SK-N-SH (cell line): ENCODE results near the gene DMKN. TPM values are rescaled to one million over a fixed set of nuclear protein-coding genes. Genes with fewer than 3 reads are reported as not detected.

Experiments
- CTCF ChIA-PET: fragments of 300-600, 350-600 bp; formaldehyde crosslinking; extraction: SDS; loops from one replicate; lab custom pipeline; 2021; lab: Yijun Ruan, JAX
- POLR2A ChIA-PET: fragments of 350-600 bp; sonication (Branson Sonifier 250); formaldehyde crosslinking; extraction: SDS; loops from one replicate; lab custom pipeline; 2020; ENCODE audit warnings: antibody characterized with exemption, inconsistent platforms; lab: Yijun Ruan, JAX
- DNase-seq: peaks from one replicate; pipeline ENCODE4 v3.0.0; 2012
- H2AFZ ChIP-seq: fragments of 200-600 bp; sonication (generic); 2 replicates; pipeline ENCODE4 v1.8.1; 2016; ENCODE audit warnings: antibody characterized with exemption, mild to moderate bottlenecking, low read depth
- H3F3A ChIP-seq: fragments of 200-600 bp; sonication (generic); replicated peaks from 2 replicates; pipeline ENCODE3; 2016; ENCODE audit warnings: antibody characterized with exemption, mild to moderate bottlenecking; ENCODE audit not compliant: insufficient read depth
- H3K27ac ChIP-seq, 2 experiments: fragments of 200-500 bp in 1 of 2; fragments of 200-600 bp in 1 of 2; sonication (Bioruptor generic) in 1 of 2; sonication (generic), shearing (Covaris generic) in 1 of 2; 2 replicates each; pipeline versions ENCODE4 v1.5.1 to v1.6.1; 2014 to 2016; ENCODE audit warnings: low read depth in 2 of 2, inconsistent platforms in 1 of 2, low read length in 1 of 2, mild to moderate bottlenecking in 1 of 2, mixed read lengths in 1 of 2
- H3K27me3 ChIP-seq: fragments of 200-600 bp; sonication (generic), shearing (Covaris generic); 2 replicates; pipeline ENCODE4 v1.6.1; 2016; ENCODE audit warnings: mixed run types; ENCODE audit not compliant: insufficient read depth
- H3K36me3 ChIP-seq, 2 experiments: fragments of 200-500 bp in 1 of 2; fragments of 200-600 bp in 1 of 2; sonication (Bioruptor generic) in 1 of 2; sonication (generic) in 1 of 2; replicated peaks in 1 of 2; 2 replicates each; pipeline versions ENCODE3 to v1.5.1; 2014 to 2016; ENCODE audit warnings: low read length in 1 of 2, mild to moderate bottlenecking in 1 of 2; ENCODE audit not compliant: insufficient read depth in 2 of 2, control insufficient read depth in 1 of 2
- H3K4me1 ChIP-seq, 2 experiments: fragments of 200-500 bp in 1 of 2; fragments of 200-600 bp in 1 of 2; sonication (Bioruptor generic) in 1 of 2; sonication (generic), shearing (Covaris generic) in 1 of 2; 2 replicates each; pipeline versions ENCODE4 v1.5.1 to v1.6.1; 2014 to 2016; ENCODE audit warnings: low read depth in 1 of 2, low read length in 1 of 2, mixed run types in 1 of 2; ENCODE audit not compliant: insufficient read depth in 2 of 2, control insufficient read depth in 1 of 2
- H3K4me2 ChIP-seq: fragments of 200-600 bp; sonication (generic), shearing (Covaris generic); 2 replicates; pipeline ENCODE4 v1.6.1; 2017; ENCODE audit warnings: mixed run types
- H3K4me3 ChIP-seq, 2 experiments: fragments of 200-500 bp in 1 of 2; fragments of 200-600 bp in 1 of 2; sonication (Bioruptor generic) in 1 of 2; sonication (generic), shearing (Covaris generic) in 1 of 2; 2 replicates each; pipeline versions ENCODE4 v1.5.1 to v1.8.1; 2014 to 2016; ENCODE audit warnings: low read depth in 2 of 2, inconsistent platforms in 1 of 2, low read length in 1 of 2, mild to moderate bottlenecking in 1 of 2, mixed read lengths in 1 of 2, moderate library complexity in 1 of 2
- H3K79me2 ChIP-seq: fragments of 200-600 bp; sonication (generic); 2 replicates; pipeline ENCODE4 v1.8.1; 2017; ENCODE audit warnings: mild to moderate bottlenecking; ENCODE audit not compliant: insufficient read depth
- H3K9ac ChIP-seq: fragments of 200-600 bp; sonication (generic); 2 replicates; pipeline ENCODE4 v1.6.1; 2017; ENCODE audit warnings: mixed run types
- H3K9me2 ChIP-seq: fragments of 200-600 bp; sonication (generic); 2 replicates; pipeline ENCODE4 v1.6.1; 2017; ENCODE audit warnings: mixed run types
- H3K9me3 ChIP-seq: fragments of 200-600 bp; sonication (generic); 2 replicates; pipeline ENCODE4 v1.6.1; 2017; ENCODE audit warnings: mixed run types, mild to moderate bottlenecking, moderate library complexity
- H4K20me1 ChIP-seq: fragments of 200-600 bp; sonication (generic); 2 replicates; pipeline ENCODE4 v1.6.1; 2017; ENCODE audit warnings: mild to moderate bottlenecking, mixed run types; ENCODE audit not compliant: insufficient read depth
- CHD2 ChIP-seq: fragments of 150-350 bp; IDR thresholded peaks from 2 replicates; pipeline ENCODE4 v1.6.1; 2018; ENCODE audit warnings: low read length; ENCODE audit not compliant: partially characterized antibody
- EP300 ChIP-seq, 2 experiments: IDR thresholded peaks; 2 replicates each; pipeline versions ENCODE4 v1.4.0 to v1.6.1; 2012; ENCODE audit warnings: borderline replicate concordance in 1 of 2, low read depth in 1 of 2, low read length in 1 of 2
- FOSL2 ChIP-seq: IDR thresholded peaks from 2 replicates; pipeline ENCODE4 v1.4.0; 2012; ENCODE audit warnings: low read depth, mild to moderate bottlenecking, moderate library complexity, borderline replicate concordance
- FOXJ3 ChIP-seq: sonication (generic); formaldehyde crosslinking; IDR thresholded peaks from 2 replicates; pipeline ENCODE4 v1.5.1; 2020; ENCODE audit warnings: mild to moderate bottlenecking, missing genetic modification reagents
- FOXM1 ChIP-seq: IDR thresholded peaks from 2 replicates; pipeline ENCODE4 v1.4.0; 2012; ENCODE audit warnings: low read depth, mild to moderate bottlenecking
- GATA2 ChIP-seq: sonication (generic); formaldehyde crosslinking; IDR thresholded peaks from 2 replicates; pipeline ENCODE4 v1.5.0; 2020; ENCODE audit warnings: mild to moderate bottlenecking, missing genetic modification reagents
- JUND ChIP-seq: IDR thresholded peaks from 2 replicates; pipeline ENCODE4 v1.4.0; 2012
- MXI1 ChIP-seq: IDR thresholded peaks from 2 replicates; pipeline ENCODE4 v1.6.1; 2012; ENCODE audit warnings: mild to moderate bottlenecking, low read depth, low read length, improper control_type of control experiment
- PBX3 ChIP-seq: IDR thresholded peaks from 2 replicates; pipeline ENCODE4; 2012
- RAD21 ChIP-seq: IDR thresholded peaks from 2 replicates; pipeline ENCODE4 v1.6.1; 2012; ENCODE audit warnings: mild to moderate bottlenecking, low read length
- RCOR1 ChIP-seq: fragments of 150-350 bp; IDR thresholded peaks from 2 replicates; pipeline ENCODE4 v1.6.1; 2017; ENCODE audit warnings: antibody characterized with exemption, low read length
- REST ChIP-seq: IDR thresholded peaks from 2 replicates; pipeline ENCODE4 v1.6.1; 2012; ENCODE audit warnings: mild to moderate bottlenecking, low read depth, low read length, moderate library complexity
- RXRA ChIP-seq: IDR thresholded peaks from 2 replicates; pipeline ENCODE4 v1.4.0; 2012; ENCODE audit warnings: low read depth, mild to moderate bottlenecking, borderline replicate concordance
- SIN3A ChIP-seq: IDR thresholded peaks from 2 replicates; pipeline ENCODE4 v1.6.1; 2012; ENCODE audit warnings: low read depth, mild to moderate bottlenecking, low read length, moderate library complexity, borderline replicate concordance
- SMC3 ChIP-seq: IDR thresholded peaks from 2 replicates; pipeline ENCODE4 v1.6.1; 2012; ENCODE audit warnings: low read depth, low read length, improper control_type of control experiment
- TCF12 ChIP-seq: IDR thresholded peaks from 2 replicates; pipeline ENCODE4 v1.4.0; 2012
- TEAD4 ChIP-seq: IDR thresholded peaks from 2 replicates; pipeline ENCODE4 v1.4.0; 2012; ENCODE audit warnings: mild to moderate bottlenecking, borderline replicate concordance; ENCODE audit not compliant: insufficient read depth
- YY1 ChIP-seq: IDR thresholded peaks from 2 replicates; pipeline ENCODE4 v1.4.0; 2012; ENCODE audit warnings: low read depth, mild to moderate bottlenecking
- WGBS: methylation state at CpG from one replicate; pipeline ENCODE4 v1.1.6; 2017; ENCODE audit warnings: low lambda C conversion rate; 5-methylcytosine and 5-hydroxymethylcytosine counted together
- polyA plus RNA-seq, 3 experiments: library from polyadenylated mRNA; depleted of rRNA; stranded (reverse); fragments of >200 nt; gene quantifications; 2 replicates each; pipeline ENCODE4 v1.2.3, GENCODE V29; 2012
- TF ChIP-seq, protein P1 (sequence below): IDR thresholded peaks from 2 replicates; pipeline ENCODE4 v1.4.0; 2012; ENCODE audit warnings: low read depth
- TF ChIP-seq, protein P2 (sequence below): fragments of 200-600 bp; sonication (generic); IDR thresholded peaks from 2 replicates; pipeline ENCODE4 v1.6.1; 2017; ENCODE audit warnings: antibody characterized with exemption, mild to moderate bottlenecking, moderate library complexity

DMKN gene
- polyA plus RNA-seq, 1 of the 3 experiments (the other 2 are of a cell fraction), result not detected

GRCh38 chr19:35556025-35556590 lies 42.7 kb upstream of the DMKN start:
- H3K9me3 ChIP-seq, result no peaks in the 10 kb centered on the region
- ChIA-PET CTCF (interaction anchor here (0.7 to 3.9 kb wide), 15 partner anchors 9 to 264 kb away, joined by 3 to 15 read pairs (median 4); partner anchors contain the start of gene HAUS5), POLR2A (no interaction called here)
- TF ChIP-seq, protein P1, sequence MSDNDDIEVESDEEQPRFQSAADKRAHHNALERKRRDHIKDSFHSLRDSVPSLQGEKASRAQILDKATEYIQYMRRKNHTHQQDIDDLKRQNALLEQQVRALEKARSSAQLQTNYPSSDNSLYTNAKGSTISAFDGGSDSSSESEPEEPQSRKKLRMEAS, result no peak; the same call in 1 of the 2 replicates
- TF ChIP-seq CHD2 (no peak), GATA2 (CRISPR knock-in tag) (no peak), YY1 (no peak), SMC3 (no peak)
- H3K27me3 ChIP-seq, result peaks cover 26% of the 10 kb centered on the region
- no peak overlapping the region for H3K4me3 ChIP-seq
- no peaks in the 10 kb centered on the region for H4K20me1 ChIP-seq
- H3K27ac ChIP-seq, result no peak overlapping the region
- no peak overlapping the region for H2AFZ ChIP-seq
- DNase-seq, result no peak
- H3K9me2 ChIP-seq, result no peaks in the 10 kb centered on the region
- H3F3A ChIP-seq, result no peaks in the 10 kb centered on the region
- no peaks in the 10 kb centered on the region for H3K36me3 ChIP-seq
- peaks cover 0 to 11% of the 10 kb centered on the region in 2 experiments; a peak in 1 of 4 replicates for H3K4me1 ChIP-seq
- no peak overlapping the region for H3K9ac ChIP-seq
- WGBS, result 74% methylated on average over 9 of the region's 9 CpGs
- H3K79me2 ChIP-seq, result no peaks in the 10 kb centered on the region
- no peak overlapping the region for H3K4me2 ChIP-seq

- no peaks in the 10 kb centered on the region for H3K79me2 ChIP-seq
- POLR2A ChIA-PET, result no interaction called here
- no peak overlapping the region for H3K27ac ChIP-seq
- peak; percentile 84 for DNase-seq
- no peaks in the 10 kb centered on the region for H3K36me3 ChIP-seq
- H3K27me3 ChIP-seq, result peaks cover 19% of the 10 kb centered on the region
- no peak overlapping the region for H3K4me3 ChIP-seq
- no peak overlapping the region for H3K4me2 ChIP-seq
- peaks cover 0 to 11% of the 10 kb centered on the region in 2 experiments; a peak in 1 of 4 replicates for H3K4me1 ChIP-seq
- WGBS, result 23% methylated on average over 16 of the region's 30 CpGs
- no peaks in the 10 kb centered on the region for H3K9me2 ChIP-seq
- no peaks in the 10 kb centered on the region for H3K9me3 ChIP-seq
- H3K9ac ChIP-seq, result no peak overlapping the region
- H3F3A ChIP-seq, result no peaks in the 10 kb centered on the region
- CTCF ChIA-PET, result interaction anchor here (0.7 to 3.9 kb wide), 15 partner anchors 9 to 264 kb away, joined by 3 to 15 read pairs (median 4); partner anchors contain the start of gene HAUS5
- H2AFZ ChIP-seq, result no peak overlapping the region
- H4K20me1 ChIP-seq, result no peaks in the 10 kb centered on the region
- TF ChIP-seq CHD2 (no peak), RCOR1 (no peak), PBX3 (no peak), EP300 (IDR thresholded peaks at IDR 0.05; ENCODE audit: borderline replicate concordance in 1 of 2, low read depth in 1 of 2, low read length in 1 of 2) (no peak), TEAD4 (no peak), REST (no peak), MXI1 (peak; percentile 57; the same call in 1 of the 2 replicates), RAD21 (peak; percentile 75), FOSL2 (no peak), FOXJ3 (CRISPR knock-in tag) (no peak), FOXM1 (no peak), TCF12 (no peak), JUND (no peak), YY1 (no peak), SIN3A (no peak), RXRA (no peak)
- TF ChIP-seq, protein P2, sequence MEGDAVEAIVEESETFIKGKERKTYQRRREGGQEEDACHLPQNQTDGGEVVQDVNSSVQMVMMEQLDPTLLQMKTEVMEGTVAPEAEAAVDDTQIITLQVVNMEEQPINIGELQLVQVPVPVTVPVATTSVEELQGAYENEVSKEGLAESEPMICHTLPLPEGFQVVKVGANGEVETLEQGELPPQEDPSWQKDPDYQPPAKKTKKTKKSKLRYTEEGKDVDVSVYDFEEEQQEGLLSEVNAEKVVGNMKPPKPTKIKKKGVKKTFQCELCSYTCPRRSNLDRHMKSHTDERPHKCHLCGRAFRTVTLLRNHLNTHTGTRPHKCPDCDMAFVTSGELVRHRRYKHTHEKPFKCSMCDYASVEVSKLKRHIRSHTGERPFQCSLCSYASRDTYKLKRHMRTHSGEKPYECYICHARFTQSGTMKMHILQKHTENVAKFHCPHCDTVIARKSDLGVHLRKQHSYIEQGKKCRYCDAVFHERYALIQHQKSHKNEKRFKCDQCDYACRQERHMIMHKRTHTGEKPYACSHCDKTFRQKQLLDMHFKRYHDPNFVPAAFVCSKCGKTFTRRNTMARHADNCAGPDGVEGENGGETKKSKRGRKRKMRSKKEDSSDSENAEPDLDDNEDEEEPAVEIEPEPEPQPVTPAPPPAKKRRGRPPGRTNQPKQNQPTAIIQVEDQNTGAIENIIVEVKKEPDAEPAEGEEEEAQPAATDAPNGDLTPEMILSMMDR, result peak; percentile 57
Measured at GRCh38 chr19:35555301-35556005, 42.0 kb upstream of the DMKN start.
